Retina (tissue), 1 donor: ENCODE data around the gene USP24.

Experiments
- DNase-seq: peaks from one replicate; pipeline ENCODE4 v3.0.0-alpha.2; 2016

USP24 gene

DNA sequence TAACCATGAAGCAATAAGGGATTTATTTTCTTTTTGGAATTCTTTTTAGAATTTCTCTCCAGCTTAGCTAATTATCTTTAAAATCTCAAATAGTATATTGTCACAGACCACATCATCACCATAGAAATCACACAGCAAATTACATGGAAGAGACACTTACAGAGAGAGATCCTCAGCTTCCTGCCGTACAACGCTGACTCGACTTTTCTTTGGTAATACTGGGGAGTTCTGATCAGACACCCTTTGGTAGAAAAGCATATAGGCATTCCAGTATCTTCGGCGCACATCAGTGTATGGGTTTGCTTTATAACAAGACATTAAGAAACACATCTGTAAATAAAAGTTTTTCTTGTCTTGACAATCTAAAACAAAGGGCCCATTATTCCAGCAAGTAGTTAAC lies 120.1 kb downstream of the USP24 start:
- no peak for DNase-seq

DNA sequence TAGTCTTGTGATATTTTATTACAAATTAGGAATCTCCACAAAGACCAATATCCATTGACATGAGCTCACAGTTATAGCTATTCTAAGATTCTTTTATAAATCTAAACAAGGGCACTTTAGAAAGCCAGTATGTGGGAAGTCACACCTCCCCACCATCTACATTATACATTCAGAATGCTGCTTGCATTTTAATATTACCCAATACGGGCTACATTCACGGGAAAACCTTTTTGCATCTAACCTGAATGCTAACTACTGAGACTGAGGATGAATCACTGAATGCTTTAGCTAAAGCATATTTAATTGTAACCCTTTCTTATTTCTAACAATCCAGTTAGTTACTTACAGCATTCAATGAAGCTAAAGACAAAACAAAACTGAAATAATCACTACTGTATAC lies 122.7 kb downstream of the USP24 start:
- DNase-seq: no peak

DNA sequence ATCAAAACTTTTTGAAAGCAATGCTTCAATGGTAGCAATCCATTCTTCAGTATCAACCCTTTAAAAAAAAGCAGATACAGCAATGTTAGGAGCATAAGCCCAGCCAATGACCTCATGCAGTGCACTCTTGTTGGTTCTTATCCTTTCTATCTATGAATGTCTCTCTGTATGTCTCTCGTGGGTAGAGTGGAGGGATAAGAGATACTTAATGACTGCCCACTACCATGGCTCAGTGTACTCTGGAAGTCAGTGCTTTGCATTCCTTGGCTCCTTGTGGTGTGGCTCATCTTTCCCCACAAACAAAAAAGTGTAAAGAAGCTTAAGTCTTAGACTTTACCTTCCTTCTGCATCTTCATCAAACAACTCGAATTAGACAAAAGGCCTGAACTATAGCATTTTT lies 125.5 kb downstream of the USP24 start:
- no peak for DNase-seq

DNA sequence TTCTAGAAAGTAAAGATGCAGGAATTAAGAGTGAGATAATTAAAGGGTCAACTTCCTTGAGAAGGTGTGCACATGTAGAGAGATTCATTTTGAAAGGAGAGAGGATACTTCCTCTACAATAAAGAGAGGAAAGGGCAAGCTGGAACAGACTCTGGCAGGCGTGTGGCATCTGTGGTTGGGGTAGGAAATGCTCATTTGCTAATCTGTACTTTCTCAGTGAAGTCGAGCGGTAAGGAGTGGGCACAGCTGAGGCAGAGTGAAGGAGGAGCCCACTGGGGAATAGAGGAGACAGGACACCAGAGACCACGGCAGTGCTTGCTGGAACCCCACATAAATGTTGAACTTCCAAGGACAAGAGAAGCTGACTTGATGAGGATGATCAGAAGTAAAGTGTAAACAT lies 126.8 kb downstream of the USP24 start:
- no peak for DNase-seq

DNA sequence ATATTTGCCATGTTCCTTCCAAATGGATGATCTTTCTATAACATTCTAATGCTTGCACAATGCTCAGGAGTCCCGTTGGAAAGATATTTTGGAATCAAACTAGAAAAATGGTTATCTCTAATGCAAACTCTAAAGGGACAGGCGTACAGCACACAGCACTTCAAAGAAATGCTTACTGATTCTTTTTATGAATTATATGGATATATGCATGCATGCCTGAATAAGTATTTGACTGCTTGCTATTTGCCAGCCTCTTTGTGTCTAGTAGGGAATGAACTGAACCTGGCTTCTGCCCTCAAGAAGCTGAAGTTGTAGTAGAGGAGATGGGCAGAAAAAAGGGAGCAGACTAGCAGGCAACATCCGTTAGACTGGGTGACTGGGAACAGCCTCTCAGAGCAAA lies 127.7 kb downstream of the USP24 start:
- no peak for DNase-seq

DNA sequence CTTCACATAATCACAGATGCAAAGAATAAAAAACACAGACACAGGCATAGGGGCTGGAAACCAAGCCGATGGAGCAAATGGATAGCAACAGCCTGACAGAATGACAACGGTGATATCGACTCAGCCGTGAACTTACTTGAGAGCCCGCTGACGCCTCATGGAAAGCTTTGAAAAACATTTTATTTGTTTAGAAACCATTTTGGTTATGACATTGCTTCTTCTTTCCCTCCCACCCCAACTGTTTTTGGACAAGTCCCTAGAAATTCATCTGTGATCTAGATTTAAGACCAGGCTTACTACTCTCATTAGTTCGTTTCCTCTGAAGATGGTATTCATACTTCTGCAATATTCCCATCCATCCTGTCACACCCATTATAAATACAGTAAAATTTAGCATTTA lies 130.9 kb downstream of the USP24 start:
- DNase-seq: no peak

DNA sequence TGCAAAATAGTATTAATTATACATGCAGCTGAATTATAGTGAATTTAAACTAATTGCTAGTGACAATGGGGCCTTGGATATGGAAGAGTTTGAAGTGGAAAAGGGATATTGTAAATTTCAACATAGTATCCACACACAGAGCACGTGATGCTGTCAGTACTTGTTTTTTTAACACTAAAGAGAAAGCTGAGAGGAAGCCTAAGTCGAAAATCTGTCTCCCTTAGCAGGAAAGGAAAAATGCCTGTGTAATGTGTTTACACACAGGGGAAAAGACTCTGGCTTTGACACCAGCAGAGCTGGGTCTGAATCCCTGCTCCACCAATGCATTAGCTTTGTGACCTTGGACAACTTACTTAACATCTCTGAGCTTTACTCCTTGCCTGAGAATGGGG lies 133.3 kb downstream of the USP24 start:
- no peak for DNase-seq

DNA sequence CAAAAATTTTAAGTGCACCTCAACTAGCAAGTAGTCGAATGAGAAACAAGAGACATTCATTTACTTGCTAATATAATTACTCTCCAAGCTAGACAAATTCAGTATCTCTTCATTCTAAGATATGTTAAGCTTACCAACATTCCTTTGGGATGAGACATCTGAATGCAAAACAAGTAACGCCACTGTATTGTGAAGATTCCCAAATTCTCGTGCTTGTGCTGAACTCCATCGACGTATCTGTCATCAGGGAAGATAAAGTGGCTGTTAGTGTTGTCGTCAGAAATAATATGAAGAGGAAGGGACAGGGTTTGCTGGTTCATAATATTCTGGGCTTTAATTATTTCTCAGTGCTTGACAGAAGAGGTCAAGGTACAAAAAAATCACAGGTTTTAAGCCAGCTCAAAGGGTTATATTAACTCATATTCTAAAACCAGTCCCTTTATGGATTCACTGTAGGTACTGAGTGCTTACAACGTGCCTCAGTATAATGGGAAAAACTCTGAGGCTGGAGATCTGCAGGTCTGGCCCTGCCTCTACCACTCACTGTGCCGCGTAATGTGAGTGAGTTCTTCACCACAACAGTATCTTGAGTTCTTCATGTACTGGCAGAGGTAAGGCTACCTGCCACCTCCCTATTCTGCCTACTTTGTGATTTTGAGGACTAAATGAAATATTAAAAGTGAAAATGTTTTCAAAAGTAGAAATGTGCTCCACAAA lies 133.8 kb downstream of the USP24 start:
- no peak for DNase-seq

DNA sequence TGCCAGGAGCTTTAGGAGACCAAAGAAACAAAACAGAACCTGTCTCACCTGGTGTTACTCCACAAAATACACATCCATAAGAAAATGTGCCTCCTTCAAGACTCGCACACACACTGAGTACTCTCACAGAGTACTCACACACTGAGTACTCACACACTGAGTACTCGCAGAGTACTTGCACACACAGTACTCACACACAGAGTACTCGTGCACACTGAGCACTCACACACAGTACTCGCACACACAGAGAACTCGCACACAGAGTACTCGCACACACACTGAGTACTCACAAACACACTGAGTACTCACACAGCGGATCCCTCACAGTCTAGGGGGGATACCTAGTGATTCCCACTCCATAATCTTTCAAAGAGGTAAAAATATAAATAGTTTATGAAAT lies 135.5 kb downstream of the USP24 start:
- DNase-seq: no peak

DNA sequence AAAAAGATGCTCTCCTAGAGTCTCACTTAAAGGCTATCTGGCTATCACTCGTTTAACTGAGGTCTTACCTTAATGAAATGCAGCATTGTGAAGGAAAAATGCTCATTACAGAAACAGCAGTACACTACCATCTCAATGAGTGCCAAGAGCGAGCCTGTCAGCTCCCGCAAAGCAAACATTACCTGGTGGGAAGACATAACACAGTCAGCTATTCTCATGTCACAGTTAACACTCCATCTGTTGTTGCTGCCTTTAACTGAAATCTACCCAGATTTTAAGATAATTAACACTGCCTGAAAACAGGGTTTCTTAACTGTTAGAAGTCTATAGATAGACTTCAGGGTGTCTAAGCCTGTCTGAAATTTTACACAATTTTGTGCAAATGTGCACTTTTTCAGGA lies 136.7 kb downstream of the USP24 start:
- no peak for DNase-seq

DNA sequence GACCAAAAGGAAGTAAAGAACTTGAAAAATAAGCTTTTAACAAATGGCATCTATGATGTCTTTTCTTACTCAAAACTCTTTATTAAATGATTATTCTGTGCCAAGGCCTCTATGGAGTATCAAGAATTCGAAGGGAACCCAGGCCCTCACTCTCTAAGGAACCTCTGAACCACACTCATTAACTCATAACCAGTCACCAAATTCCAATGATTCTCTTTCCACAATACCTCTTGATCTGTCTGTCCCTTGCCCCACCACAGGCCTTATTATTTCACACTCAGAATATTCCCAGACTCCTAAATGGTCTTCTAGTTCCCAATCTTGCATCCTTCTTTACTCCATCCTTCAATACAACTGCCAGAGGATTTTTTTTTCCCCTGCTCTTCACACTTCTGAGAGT lies 138.8 kb downstream of the USP24 start:
- DNase-seq: no peak

DNA sequence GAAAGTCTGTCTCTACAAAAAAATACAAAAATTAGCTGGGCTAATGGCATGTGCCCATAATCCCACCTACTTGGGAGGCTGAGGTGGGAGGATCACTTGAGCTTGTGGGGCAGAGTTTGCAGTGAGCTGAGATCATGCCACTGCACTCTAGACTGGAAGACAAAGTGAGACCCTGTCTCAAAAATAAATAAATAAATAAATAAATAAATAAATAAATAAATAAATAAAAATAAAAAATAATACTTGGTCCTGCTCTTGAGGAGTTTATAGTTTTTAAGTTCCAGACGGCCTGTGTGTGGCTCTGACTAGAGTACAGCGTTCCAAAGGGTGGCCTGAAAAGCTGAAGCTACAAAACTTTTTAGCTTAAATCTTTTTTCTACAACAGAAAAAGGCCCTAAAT lies 140.7 kb downstream of the USP24 start:
- DNase-seq: no peak

DNA sequence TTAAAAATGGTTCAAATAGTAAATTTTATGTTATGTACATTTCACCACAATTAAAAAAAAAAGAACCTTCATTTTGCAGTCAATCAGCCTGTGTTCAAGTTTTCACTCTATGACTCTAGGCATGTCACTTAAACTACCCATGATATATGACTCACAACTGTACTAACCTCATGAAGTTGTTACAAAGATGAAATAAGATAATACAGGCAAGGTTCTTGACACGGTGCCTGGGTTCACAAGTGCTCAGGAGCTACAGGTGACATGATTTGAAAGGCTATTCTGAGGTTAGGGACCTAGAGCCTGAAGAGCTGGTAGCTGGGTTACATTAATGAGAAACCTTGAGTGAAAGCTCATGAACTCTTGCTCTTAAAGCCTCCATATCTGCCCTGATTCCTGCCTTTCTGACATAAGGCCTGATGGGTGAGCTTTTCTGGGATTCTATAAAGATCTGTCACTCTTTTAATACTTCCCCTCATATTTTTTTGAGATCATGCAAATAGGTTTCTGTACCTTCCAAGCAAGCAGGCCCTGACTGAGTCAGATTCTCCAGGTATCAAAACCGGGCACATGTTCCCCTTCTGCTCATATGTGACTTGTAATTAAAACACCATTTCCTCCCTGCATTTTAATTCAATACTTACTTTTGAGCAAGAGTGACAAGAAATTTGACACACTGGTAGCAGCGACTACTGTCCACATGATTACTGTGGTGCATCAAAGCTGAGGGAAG lies 141.8 kb downstream of the USP24 start:
- DNase-seq: no peak

DNA sequence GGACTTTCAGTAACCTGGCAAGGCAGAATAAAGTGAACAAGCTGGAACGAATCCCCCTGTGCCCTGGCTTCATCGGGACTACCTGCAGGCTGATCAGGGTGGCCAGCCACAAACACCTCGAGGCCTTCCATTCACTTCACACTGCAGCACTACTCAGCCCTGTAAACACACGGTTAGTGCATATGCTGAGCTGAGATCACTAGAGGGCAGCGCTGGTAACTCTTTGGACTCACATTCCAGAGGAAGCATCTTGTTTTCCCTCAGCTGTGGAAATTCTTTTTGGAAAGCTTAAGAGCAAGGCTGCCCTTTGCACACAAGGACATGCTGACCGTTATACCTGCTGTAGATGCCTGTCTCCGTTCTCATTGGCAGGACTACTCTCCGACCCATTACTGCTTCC lies 143.7 kb downstream of the USP24 start:
- DNase-seq: no peak

DNA sequence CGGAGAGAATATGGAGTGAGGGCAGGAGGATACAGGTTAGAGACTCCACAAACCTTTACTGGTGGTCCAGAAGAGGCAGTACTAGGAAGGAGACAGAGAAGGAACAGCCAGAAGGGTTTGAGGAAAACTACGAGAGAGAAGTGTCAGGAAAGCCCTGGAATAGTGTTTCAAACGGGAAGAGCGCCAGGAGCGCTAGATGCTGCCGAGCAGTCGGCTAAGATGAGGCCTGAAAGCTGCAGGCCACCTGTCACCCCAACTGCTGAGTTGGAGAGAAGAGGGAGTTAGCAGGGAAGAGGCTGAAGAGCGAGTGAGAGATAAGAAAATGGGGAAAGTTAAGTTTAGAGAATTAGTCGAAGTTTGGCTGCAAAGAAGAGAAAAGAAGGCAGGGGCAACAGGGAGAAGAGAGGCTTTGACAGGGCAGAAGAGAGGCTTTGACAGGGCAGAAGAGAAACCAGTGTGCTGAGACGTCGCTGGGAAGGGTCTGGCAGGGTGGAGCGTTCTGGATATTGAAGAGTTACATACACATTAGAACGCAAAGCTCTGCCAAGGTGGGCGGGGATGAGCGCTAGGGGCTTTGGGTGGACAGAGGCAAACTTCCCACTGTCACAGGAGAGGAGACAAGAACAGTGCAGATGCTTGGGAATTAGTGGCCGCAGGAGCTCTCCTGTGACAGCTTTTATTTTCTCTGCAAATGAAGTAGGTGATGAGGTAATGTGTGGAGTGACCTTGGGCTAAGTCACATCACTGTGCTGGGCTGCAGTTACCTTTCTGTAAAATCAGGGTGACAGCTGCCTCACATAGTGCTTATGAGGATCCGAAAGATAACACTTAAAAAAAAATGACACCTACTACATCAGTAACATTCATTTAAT lies 144.6 kb downstream of the USP24 start:
- no peak for DNase-seq

DNA sequence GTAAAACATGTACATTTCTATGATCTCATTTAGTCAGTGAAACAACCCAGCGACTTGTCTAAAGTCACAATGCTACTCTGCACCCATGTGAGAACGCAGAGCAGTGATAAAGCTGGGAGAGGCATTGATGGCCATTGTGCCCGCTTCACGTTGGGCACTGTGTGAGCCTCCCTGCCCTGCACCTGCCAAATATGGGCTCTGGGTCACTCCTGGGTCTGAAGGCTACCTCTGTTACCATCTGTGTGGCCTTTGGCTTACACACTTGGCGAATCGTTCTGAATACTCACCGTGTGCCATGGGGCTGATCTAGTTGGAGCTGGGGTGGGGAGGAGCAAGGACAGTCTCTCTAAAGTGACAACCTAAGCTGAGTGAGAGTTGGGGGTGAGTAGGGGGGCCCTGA lies 145.9 kb downstream of the USP24 start:
- DNase-seq: no peak

DNA sequence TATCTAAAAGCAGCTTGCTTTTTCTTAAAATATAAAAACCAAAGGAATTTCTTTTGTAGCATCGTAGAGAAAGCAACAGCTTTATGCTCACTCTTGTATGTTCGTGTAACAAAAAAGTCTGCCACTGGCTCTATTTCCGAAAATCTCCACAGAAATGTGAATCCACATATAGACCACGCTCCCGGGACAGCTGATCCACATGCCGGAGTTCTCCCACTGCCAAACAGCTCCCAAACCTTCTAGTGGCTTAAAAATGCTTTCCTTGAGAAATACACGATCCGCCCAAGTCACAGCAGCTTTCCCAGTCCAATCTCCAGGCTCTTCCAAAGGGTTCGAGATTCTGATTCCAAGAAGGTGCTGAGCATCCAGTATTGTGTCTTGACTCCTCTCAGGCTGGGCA lies 146.5 kb downstream of the USP24 start:
- DNase-seq: no peak

DNA sequence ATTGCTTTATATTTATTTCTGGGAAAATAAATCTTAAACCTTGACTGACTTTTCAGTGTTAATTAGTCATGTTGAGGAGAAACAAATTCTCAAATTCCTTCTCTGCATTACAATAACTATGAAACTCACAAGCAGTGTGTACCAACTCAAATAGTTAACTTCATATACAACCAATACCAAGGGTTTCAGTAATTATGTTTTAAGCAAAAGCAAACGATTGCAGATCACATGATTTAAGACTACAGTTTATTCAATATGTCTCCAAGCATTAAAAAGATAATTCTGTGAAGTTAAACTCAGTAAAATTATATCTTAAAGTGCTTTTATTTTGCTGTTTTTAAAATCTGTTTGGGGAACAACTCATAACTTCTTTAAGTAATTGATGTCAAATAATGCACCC lies 147.2 kb downstream of the USP24 start:
- no peak for DNase-seq

DNA sequence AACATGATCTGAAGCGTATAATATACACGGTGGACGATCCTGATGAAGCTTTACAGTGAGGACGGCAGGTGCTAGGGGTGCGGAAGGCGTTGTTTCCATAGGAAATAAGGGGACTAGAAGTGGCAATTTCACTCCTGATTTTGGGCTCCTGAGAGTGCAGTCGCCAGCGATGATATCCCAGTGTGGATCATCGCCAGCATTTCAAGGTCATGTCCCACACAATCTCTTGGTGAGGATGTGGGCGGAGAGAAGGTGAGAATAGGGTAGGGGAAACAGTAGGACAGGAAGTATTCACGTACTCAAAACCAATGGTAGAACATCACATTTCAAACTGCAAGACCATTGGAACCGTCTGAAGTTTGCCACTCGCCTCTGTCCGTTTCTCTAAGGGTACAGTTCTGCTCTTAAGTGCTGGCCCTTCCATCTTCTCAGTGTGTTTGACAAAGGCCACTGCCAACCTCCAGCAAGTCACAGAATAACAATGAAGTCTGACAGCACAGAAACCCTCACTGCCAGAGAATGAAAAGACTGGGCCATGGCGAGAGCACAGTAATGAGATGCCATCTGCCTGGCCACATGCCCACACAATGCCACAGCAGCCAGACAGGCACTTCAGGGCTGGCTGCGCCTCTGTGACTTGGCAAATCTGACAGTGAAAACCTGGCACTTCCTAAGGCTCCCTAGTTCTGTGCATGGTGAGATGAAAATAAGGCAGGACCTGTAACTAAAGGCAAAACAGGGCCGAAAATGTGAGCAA lies 148.0 kb downstream of the USP24 start:
- no peak for DNase-seq

DNA sequence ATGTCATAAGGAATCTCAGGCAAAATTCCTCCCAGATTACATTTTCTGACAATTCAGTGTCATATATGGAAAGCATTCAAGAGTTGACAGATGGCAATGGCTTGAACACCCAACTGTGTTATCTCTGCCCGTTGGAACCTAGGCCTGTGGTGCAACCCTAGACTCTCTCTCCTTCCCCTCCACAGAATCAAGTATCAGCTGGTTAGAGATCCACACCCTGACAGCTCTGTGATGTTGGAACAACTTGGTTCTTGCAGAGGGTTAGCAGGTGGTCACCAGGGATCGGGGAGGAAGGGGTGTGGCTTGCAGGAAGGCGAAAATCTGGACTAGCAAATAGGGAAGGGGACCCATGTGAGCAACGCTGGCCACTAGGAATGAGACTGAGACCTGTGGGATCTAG lies 149.5 kb downstream of the USP24 start:
- no peak for DNase-seq

DNA sequence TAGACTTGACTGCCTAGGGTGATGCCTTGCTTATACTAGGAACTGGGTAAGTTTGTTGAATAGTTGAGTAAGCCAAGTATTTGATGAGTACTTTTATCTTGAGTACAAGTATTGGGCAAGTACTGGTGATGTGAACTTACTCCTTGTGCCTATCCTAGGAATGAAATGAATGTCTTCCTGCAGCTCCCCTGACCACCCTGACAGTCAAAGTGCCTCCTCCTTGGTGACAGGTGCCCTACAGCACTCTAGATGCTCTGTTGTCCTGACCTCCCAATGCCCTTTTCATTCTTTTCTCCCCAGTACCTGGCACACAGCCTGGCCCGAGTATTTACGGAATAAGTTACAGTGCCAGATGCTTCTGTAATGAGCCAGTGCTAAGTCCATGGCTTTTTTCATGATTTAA lies 150.3 kb downstream of the USP24 start:
- DNase-seq: no peak

DNA sequence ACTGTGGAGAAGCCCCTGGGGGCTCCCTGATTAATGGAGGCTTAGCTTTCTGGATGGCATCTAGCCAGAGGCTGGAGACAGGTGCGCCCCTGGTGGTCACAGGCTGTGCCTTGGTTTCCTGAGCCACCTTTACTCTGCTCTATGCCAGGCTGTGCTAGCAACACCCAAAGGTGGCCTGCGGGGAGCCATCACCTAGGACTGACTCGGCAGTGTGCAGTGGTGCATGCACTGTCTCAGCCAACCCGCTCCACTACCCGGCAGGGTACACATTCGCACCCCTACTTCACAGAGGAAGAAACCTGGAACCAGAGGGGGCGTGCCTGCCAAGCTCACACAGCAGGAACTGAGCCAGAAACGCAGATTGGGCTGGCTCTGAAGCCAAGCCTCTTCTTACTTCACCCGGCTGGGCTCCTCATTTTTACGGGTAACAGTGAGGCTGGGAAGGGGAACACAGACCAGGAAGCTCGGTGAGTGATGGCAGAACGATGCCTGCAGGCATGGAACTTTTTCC lies 151.0 kb downstream of the USP24 start:
- no peak for DNase-seq

DNA sequence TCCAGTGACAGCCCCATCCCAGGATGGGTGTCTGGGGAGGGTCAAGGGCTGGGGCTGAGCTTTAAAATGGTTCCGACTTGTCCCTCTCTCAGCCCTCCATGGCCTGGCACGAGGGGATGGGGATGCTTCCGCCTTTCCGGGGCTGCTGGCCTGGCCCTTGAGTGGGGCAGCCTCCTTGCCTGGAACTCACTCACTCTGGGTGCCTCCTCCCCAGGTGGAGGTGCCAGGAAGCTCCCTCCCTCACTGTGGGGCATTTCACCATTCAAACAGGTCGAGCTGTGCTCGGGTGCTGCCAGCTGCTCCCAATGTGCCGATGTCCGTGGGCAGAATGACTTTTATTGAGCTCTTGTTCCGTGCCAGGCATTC lies 151.6 kb downstream of the USP24 start:
- DNase-seq: no peak
